Measurements from ENCODE around the gene IFNK. TPM values are rescaled to one million over a fixed set of nuclear protein-coding genes. Genes with fewer than 3 reads are reported as not detected.

Gene IFNK
- polyA plus RNA-seq, 1 donor (not counting 4 experiments of a cell fraction or from before 2014, with no cell fraction given) = 29.2 TPM

DNA sequence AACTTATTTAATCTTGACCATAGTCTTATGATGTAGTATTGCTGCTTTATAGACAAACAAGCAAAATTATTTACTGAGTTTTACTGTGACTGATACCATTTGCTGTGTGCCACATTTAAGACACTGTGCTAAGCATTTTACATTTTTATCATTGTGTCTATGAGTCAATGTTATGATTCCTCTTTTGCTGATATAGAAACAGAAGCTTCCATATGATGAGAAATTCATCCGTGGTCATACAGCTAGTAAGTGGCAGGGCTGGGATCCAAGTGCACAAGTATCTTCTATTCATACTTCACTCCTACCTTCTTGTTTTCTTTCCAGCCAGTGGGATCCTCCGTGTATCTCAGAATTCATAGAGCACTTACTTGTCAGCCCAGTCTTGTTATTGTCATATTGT lies 17.1 kb upstream of the IFNK start:
- no peaks in the 10 kb centered on the region for H3K9me1 ChIP-seq (ENCODE audit: control insufficient read depth, extremely low read depth, insufficient read depth, low read length)

DNA sequence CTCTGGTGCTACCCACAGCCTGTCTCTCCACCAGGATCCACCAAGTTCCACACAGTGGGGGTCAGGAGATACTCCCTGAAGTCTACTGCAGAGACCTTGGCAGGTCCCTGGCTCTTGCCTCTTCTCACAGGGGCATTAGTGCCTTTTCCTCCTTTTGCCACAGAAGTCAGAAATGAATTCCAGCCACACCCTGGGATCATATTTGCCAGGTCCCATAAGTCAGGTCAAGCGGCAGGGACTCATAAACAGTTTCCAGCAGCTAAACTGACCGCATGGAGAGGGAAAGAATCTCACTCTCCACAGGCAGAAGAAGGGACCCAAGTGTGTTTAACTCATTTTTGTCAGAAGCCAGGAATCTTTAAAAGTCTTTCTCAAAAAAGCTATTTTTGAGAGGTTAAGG lies 13.3 kb upstream of the IFNK start:
- Histone ChIP-seq H3K9me3 (ENCODE audit: control insufficient read depth, low read depth, low read length) (no peaks in the 10 kb centered on the region), H3K9ac (ENCODE audit: control insufficient read depth, extremely low read depth, insufficient read depth, low read length) (no peak overlapping the region), H3K79me2 (ENCODE audit: control insufficient read depth, insufficient read depth, low read length) (peaks cover 54% of the 10 kb centered on the region), H3K4me3 (ENCODE audit: control insufficient read depth in 2 of 3, extremely low read depth in 1 of 3, insufficient read depth in 2 of 3, low read depth in 1 of 3, low read length in 3 of 3) (no peak overlapping the region), H3K36me3 (ENCODE audit: control insufficient read depth in 2 of 2, extremely low read depth in 1 of 2, insufficient read depth in 2 of 2, low read length in 2 of 2) (peaks cover 0 to 7% of the 10 kb centered on the region in 2 experiments), H3K27ac (ENCODE audit: control insufficient read depth, insufficient read depth, low read length) (no peak overlapping the region), H3K27me3 (ENCODE audit: control insufficient read depth, extremely low read depth, insufficient read depth, low read length) (no peaks in the 10 kb centered on the region), H2AFZ (ENCODE audit: control insufficient read depth, low read length) (no peak overlapping the region), H3K4me1 (ENCODE audit: control insufficient read depth, extremely low read depth, insufficient read depth, low read length) (peaks cover 15% of the 10 kb centered on the region), H3K9me1 (ENCODE audit: control insufficient read depth, extremely low read depth, insufficient read depth, low read length) (no peaks in the 10 kb centered on the region), H3K4me2 (ENCODE audit: control insufficient read depth, extremely low read depth, insufficient read depth, low read depth, low read length) (no peak overlapping the region), H4K20me1 (ENCODE audit: control insufficient read depth, extremely low read depth, insufficient read depth, low read length) (no peaks in the 10 kb centered on the region)
- TF ChIP-seq, protein P1, sequence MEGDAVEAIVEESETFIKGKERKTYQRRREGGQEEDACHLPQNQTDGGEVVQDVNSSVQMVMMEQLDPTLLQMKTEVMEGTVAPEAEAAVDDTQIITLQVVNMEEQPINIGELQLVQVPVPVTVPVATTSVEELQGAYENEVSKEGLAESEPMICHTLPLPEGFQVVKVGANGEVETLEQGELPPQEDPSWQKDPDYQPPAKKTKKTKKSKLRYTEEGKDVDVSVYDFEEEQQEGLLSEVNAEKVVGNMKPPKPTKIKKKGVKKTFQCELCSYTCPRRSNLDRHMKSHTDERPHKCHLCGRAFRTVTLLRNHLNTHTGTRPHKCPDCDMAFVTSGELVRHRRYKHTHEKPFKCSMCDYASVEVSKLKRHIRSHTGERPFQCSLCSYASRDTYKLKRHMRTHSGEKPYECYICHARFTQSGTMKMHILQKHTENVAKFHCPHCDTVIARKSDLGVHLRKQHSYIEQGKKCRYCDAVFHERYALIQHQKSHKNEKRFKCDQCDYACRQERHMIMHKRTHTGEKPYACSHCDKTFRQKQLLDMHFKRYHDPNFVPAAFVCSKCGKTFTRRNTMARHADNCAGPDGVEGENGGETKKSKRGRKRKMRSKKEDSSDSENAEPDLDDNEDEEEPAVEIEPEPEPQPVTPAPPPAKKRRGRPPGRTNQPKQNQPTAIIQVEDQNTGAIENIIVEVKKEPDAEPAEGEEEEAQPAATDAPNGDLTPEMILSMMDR (optimal IDR thresholded peaks at IDR 0.05 in 1 of 3, IDR thresholded peaks at IDR 0.05 in 1 of 3, conservative IDR thresholded peaks at IDR 0.05 in 1 of 3; ENCODE audit: extremely low read depth in 1 of 3, insufficient read depth in 2 of 3, low read length in 3 of 3) = no peak
- TF ChIP-seq EZH2 (IDR thresholded peaks at IDR 0.05; ENCODE audit: low read length) = no peak
- DNase-seq (ENCODE audit: low read depth, low spot score) = no peak
- dilution Hi-C loops (cut with MboI; ENCODE audit: extremely low pct_ligation_motif_present, low sequenced_read_pairs) = no loop called here
- no peak for FAIRE-seq

More for the DNA sequence above, 17.1 kb upstream of the IFNK start:
- FAIRE-seq (peak; percentile 17), DNase-seq (ENCODE audit: low read depth, low spot score) (no peak)
- H3K27ac ChIP-seq (ENCODE audit: control insufficient read depth, insufficient read depth, low read length) = no peak overlapping the region
- no peak overlapping the region for H2AFZ ChIP-seq (ENCODE audit: control insufficient read depth, low read length)
- H3K79me2 ChIP-seq (ENCODE audit: control insufficient read depth, insufficient read depth, low read length) = peaks cover 56% of the 10 kb centered on the region
- H3K4me3 ChIP-seq (ENCODE audit: control insufficient read depth in 2 of 3, extremely low read depth in 1 of 3, insufficient read depth in 2 of 3, low read depth in 1 of 3, low read length in 3 of 3) = no peak overlapping the region
- H4K20me1 ChIP-seq (ENCODE audit: control insufficient read depth, extremely low read depth, insufficient read depth, low read length) = no peaks in the 10 kb centered on the region
- H3K9me3 ChIP-seq (ENCODE audit: control insufficient read depth, low read depth, low read length) = no peaks in the 10 kb centered on the region
- H3K4me1 ChIP-seq (ENCODE audit: control insufficient read depth, extremely low read depth, insufficient read depth, low read length) = peaks cover 28% of the 10 kb centered on the region
- dilution Hi-C loops (cut with MboI; ENCODE audit: extremely low pct_ligation_motif_present, low sequenced_read_pairs) = no loop called here
- TF ChIP-seq, protein P1 (optimal IDR thresholded peaks at IDR 0.05 in 1 of 3, IDR thresholded peaks at IDR 0.05 in 1 of 3, conservative IDR thresholded peaks at IDR 0.05 in 1 of 3; ENCODE audit: extremely low read depth in 1 of 3, insufficient read depth in 2 of 3, low read length in 3 of 3) = no peak
- no peak for TF ChIP-seq EZH2 (IDR thresholded peaks at IDR 0.05; ENCODE audit: low read length)
- no peak overlapping the region for H3K9ac ChIP-seq (ENCODE audit: control insufficient read depth, extremely low read depth, insufficient read depth, low read length)
- H3K27me3 ChIP-seq (ENCODE audit: control insufficient read depth, extremely low read depth, insufficient read depth, low read length) = no peaks in the 10 kb centered on the region
- H3K4me2 ChIP-seq (ENCODE audit: control insufficient read depth, extremely low read depth, insufficient read depth, low read depth, low read length) = no peak overlapping the region
- H3K36me3 ChIP-seq (ENCODE audit: control insufficient read depth in 2 of 2, extremely low read depth in 1 of 2, insufficient read depth in 2 of 2, low read length in 2 of 2) = peaks cover 0 to 15% of the 10 kb centered on the region in 2 experiments
